WTC11 (cell line): ENCODE measurements around the gene PPP2R2C. TPM values are rescaled to one million over a fixed set of nuclear protein-coding genes. Genes with fewer than 3 reads are reported as not detected.
A peak's percentile ranks its signal among the peaks of the same experiment; 100 is the strongest.

ENCODE experiments used
- ATAC-seq: fragments of 200-7000 bp; cut with Tn5 transposase; 2 replicates; pipeline ENCODE4 v1.10.0; 2021; ENCODE audit warnings: mild to moderate bottlenecking, moderate library complexity
- CTCF ChIA-PET: fragments of 300-600 bp; sonication (Branson Sonifier 250); formaldehyde crosslinking; loops from one replicate; lab custom pipeline; 2021; ENCODE audit warnings: antibody characterized with exemption; lab: Charles Lee
- POLR2A ChIA-PET: fragments of 350-600 bp; sonication (Branson Sonifier 250); formaldehyde crosslinking; loops from one replicate; lab custom pipeline; 2021; ENCODE audit warnings: antibody characterized with exemption; lab: Charles Lee
- DNase-seq: peaks from one replicate; pipeline ENCODE4 v3.0.0; 2021; ENCODE audit warnings: low spot score
- H3K27ac Mint-ChIP-seq: 2 replicates; pipeline ENCODE4 v1.8.0; 2021; ENCODE audit warnings: mixed read lengths
- H3K27me3 Mint-ChIP-seq: 2 replicates; pipeline ENCODE4 v1.8.0; 2021; ENCODE audit warnings: low read depth, mild to moderate bottlenecking, moderate library complexity, mixed read lengths
- H3K36me3 Mint-ChIP-seq: 2 replicates; pipeline ENCODE4 v1.8.0; 2021; ENCODE audit warnings: mixed read lengths
- H3K4me1 Mint-ChIP-seq: 2 replicates; pipeline ENCODE4 v1.8.0; 2022; ENCODE audit warnings: mixed read lengths
- H3K4me3 Mint-ChIP-seq: 2 replicates; pipeline ENCODE4 v1.8.0; 2021; ENCODE audit warnings: mild to moderate bottlenecking, moderate library complexity, mixed read lengths
- H3K9me3 Mint-ChIP-seq: 2 replicates; pipeline ENCODE4 v1.8.0; 2021; ENCODE audit warnings: mixed read lengths
- ARID4B ChIP-seq: sonication (generic); formaldehyde crosslinking; IDR thresholded peaks from 2 replicates; pipeline ENCODE4 v1.8.0; 2023; ENCODE audit warnings: missing genetic modification reagents, mild to moderate bottlenecking, borderline replicate concordance
- ATF2 ChIP-seq: sonication (generic); formaldehyde crosslinking; IDR thresholded peaks from 2 replicates; pipeline ENCODE4 v1.8.1; 2022; ENCODE audit warnings: low read depth, missing genetic modification reagents, borderline replicate concordance
- CDX4 ChIP-seq: fragments of 250-450 bp; sonication (Bioruptor Pico); IDR thresholded peaks from 2 replicates; pipeline ENCODE4 v1.9.0; 2021; ENCODE audit warnings: moderate library complexity, mild to moderate bottlenecking, inconsistent platforms, borderline replicate concordance
- CREM ChIP-seq: sonication (generic); formaldehyde crosslinking; IDR thresholded peaks from 2 replicates; pipeline ENCODE4 v1.8.1; 2022; ENCODE audit warnings: mild to moderate bottlenecking, missing genetic modification reagents, moderate library complexity
- FOXP1 ChIP-seq: sonication (generic); formaldehyde crosslinking; IDR thresholded peaks from 2 replicates; pipeline ENCODE4 v1.8.0; 2022; ENCODE audit warnings: missing genetic modification reagents, mild to moderate bottlenecking, moderate library complexity, borderline replicate concordance
- NFYB ChIP-seq: sonication (generic); formaldehyde crosslinking; conservative IDR thresholded peaks from 2 replicates; pipeline ENCODE4 v1.8.0; 2022; ENCODE audit warnings: low read depth, missing genetic modification reagents
- NR3C1 ChIP-seq: sonication (generic); formaldehyde crosslinking; conservative IDR thresholded peaks from 2 replicates; pipeline ENCODE4 v1.8.1; 2023; ENCODE audit warnings: low read depth, mild to moderate bottlenecking, missing genetic modification reagents
- PREB ChIP-seq: sonication (generic); formaldehyde crosslinking; IDR thresholded peaks from 2 replicates; pipeline ENCODE4 v1.8.1; 2022; ENCODE audit warnings: mild to moderate bottlenecking, missing genetic modification reagents, moderate library complexity, borderline replicate concordance
- SP1 ChIP-seq: sonication (generic); formaldehyde crosslinking; conservative IDR thresholded peaks from 2 replicates; pipeline ENCODE4 v1.8.1; 2022; ENCODE audit warnings: missing genetic modification reagents
- TP53 ChIP-seq: sonication (generic); formaldehyde crosslinking; IDR thresholded peaks from 2 replicates; pipeline ENCODE4 v1.8.1; 2023; ENCODE audit warnings: mild to moderate bottlenecking, missing genetic modification reagents
- ZBTB43 ChIP-seq: sonication (generic); formaldehyde crosslinking; IDR thresholded peaks from 2 replicates; pipeline ENCODE4 v1.8.1; 2023; ENCODE audit warnings: mild to moderate bottlenecking, missing genetic modification reagents
- ZNF396 ChIP-seq: fragments of 250-450 bp; sonication (Bioruptor Pico); IDR thresholded peaks from 2 replicates; pipeline ENCODE4 v1.8.0; 2021; ENCODE audit warnings: mild to moderate bottlenecking, moderate library complexity, borderline replicate concordance
- total RNA-seq: library from RNA; stranded (reverse); gene quantifications from 3 replicates; pipeline ENCODE4 v1.2.3, GENCODE V29; 2021
- TF ChIP-seq, protein P1 (sequence below): sonication (generic); formaldehyde crosslinking; IDR thresholded peaks from 2 replicates; pipeline ENCODE4 v1.8.0; 2022; ENCODE audit warnings: mild to moderate bottlenecking, missing genetic modification reagents

PPP2R2C gene
- total RNA-seq, 1 experiment from 2014 or later = 11.5 TPM

DNA sequence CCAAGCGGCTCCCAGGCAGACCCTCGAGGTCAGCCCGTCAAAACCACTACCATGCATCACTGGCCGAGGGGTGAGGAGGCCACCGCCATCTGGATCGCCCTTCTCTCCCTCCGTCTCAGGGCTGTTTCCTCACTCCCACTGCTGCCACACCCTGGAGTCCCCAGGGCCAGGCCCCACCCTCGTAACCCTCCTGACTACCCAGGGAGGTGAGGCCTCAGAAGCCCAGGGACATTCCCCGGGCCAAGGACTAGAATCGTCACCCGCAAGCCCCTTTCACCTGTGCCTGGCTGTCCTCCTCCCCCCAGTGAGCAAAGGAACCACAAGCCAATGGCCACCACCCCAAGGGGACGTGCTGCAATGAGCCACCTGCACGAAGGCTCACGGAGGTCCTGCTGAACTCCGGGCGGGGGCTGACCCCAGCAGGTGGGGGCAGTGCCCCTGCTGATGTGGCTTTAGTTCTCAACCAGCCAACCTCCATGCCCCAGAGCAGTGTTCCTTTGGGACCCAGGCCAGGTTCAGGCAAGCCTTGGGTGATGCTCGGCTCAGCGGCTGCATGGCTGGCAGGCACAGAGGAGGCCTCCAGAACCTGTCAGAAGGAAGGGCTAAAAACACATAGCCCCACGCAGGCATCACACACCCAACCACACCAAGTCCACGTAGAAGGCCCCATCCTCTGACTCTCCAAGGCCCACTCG is 23.8 kb downstream of the PPP2R2C start (continued):
- no peak for TF ChIP-seq PREB (CRISPR knock-in tag)

- no peak for ATAC-seq
- no peaks in the 10 kb centered on the region for H3K9me3 Mint-ChIP-seq
- peak overlapping the region; percentile 49; the same call in 1 of the 2 replicates for H3K27ac Mint-ChIP-seq
- no peaks in the 10 kb centered on the region for H3K27me3 Mint-ChIP-seq
- no peak for DNase-seq
- no peaks in the 10 kb centered on the region for H3K36me3 Mint-ChIP-seq
- ChIA-PET CTCF (interaction anchor here (1.0 to 2.0 kb wide), 4 partner anchors 99 to 116 kb away, joined by 3 to 8 read pairs (median 4); no protein-coding TSS in a partner anchor), POLR2A (no interaction called here)
- no peak overlapping the region for H3K4me3 Mint-ChIP-seq
- TF ChIP-seq ARID4B (CRISPR knock-in tag) (no peak), ZNF396 (CRISPR knock-in tag) (no peak), TP53 (CRISPR knock-in tag) (no peak), ATF2 (CRISPR knock-in tag) (no peak), SP1 (CRISPR knock-in tag) (no peak), ZBTB43 (no peak), NFYB (CRISPR knock-in tag) (no peak), CREM (CRISPR knock-in tag) (no peak)
- TF ChIP-seq, protein P1, sequence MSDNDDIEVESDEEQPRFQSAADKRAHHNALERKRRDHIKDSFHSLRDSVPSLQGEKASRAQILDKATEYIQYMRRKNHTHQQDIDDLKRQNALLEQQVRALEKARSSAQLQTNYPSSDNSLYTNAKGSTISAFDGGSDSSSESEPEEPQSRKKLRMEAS (CRISPR knock-in tag) = no peak
- peaks cover 11% of the 10 kb centered on the region for H3K4me1 Mint-ChIP-seq
Observed at GRCh38 chr4:6447672-6448171, 24.7 kb downstream of the PPP2R2C start.

GRCh38 chr4:6446538-6447451 is 25.6 kb downstream of the PPP2R2C start:
- TF ChIP-seq FOXP1 = 0 out of 2 replicates have a peak, but pooled peaks have one; percentile 28
- TF ChIP-seq NR3C1 = no peak
- no peak for TF ChIP-seq CDX4 (CRISPR knock-in tag)
- peaks cover 11% of the 10 kb centered on the region for H3K4me1 Mint-ChIP-seq
- DNase-seq = no peak
- ChIA-PET POLR2A (interaction anchor here (0.6 kb wide), 1 partner anchor 128 kb away, joined by 3 read pairs; the partner anchor contains the start of gene MAN2B2), CTCF (interaction anchor here (1.0 to 2.0 kb wide), 3 partner anchors 100 to 115 kb away, joined by 3 to 8 read pairs (median 5); no protein-coding TSS in a partner anchor)
- H3K27ac Mint-ChIP-seq = no peak overlapping the region
- no peak overlapping the region for H3K4me3 Mint-ChIP-seq
- H3K36me3 Mint-ChIP-seq = no peaks in the 10 kb centered on the region
- no peaks in the 10 kb centered on the region for H3K27me3 Mint-ChIP-seq
- ATAC-seq = no peak
- no peaks in the 10 kb centered on the region for H3K9me3 Mint-ChIP-seq
